Colonic mucosa (tissue), 4 donors: ENCODE data around the gene CALN1. TPM values are rescaled to one million over a fixed set of nuclear protein-coding genes. Genes with fewer than 3 reads are reported as not detected.

Experiments used
- DNase-seq: peaks from one replicate; pipeline ENCODE4 v3.0.0-alpha.2; 2020
- H3K27ac ChIP-seq: fragments of 200-600 bp; one replicate; pipeline ENCODE4 v1.8.0; 2021
- H3K27me3 ChIP-seq: fragments of 200-600 bp; one replicate; pipeline ENCODE4 v1.8.0; 2021
- H3K36me3 ChIP-seq: fragments of 200-600 bp; one replicate; pipeline ENCODE4 v1.8.0; 2021
- H3K4me1 ChIP-seq: fragments of 200-600 bp; one replicate; pipeline ENCODE4 v1.8.0; 2021; ENCODE audit warnings: mild to moderate bottlenecking
- H3K4me3 ChIP-seq: fragments of 200-600 bp; one replicate; pipeline ENCODE4 v1.8.0; 2021
- H3K9ac ChIP-seq, 2 donors: one replicate each; pipeline ENCODE4 v1.7.0; 2013; ENCODE audit warnings: control low read depth in 2 of 2, low read depth in 2 of 2, low read length in 2 of 2
- H3K9me3 ChIP-seq: fragments of 200-600 bp; one replicate; pipeline ENCODE4 v1.8.0; 2021
- intact Hi-C: fragments of 100-400 bp; cut with DNase I; formaldehyde crosslinking; loops from one replicate; pipeline ENCODE4 v1.14.1; 2022
- total RNA-seq, 2 donors: library from RNA; stranded (reverse); fragmentation: NEBNext Ultra II Directional in 1 of 2; extraction: Animal tissue kit (Norgen Biotek cat#: 25700) in 1 of 2; gene quantifications; one replicate each; pipeline ENCODE4 v1.2.1, GENCODE V29; 2021
- TF ChIP-seq, protein P1 (sequence below): fragments of 200-600 bp; IDR thresholded peaks from one replicate; pipeline ENCODE4 v1.8.0; 2022; ENCODE audit warnings: antibody characterized with exemption, mild to moderate bottlenecking
- donor health status: healthy.
- donor health status: DM: no; HTN: no; CAD: no.
- donor health status: DM: no; HTN: no; CAD: no.

The CALN1 gene
- total RNA-seq, 2 donors from 2014 or later, result 0.37 TPM; not detected in 1

DNA sequence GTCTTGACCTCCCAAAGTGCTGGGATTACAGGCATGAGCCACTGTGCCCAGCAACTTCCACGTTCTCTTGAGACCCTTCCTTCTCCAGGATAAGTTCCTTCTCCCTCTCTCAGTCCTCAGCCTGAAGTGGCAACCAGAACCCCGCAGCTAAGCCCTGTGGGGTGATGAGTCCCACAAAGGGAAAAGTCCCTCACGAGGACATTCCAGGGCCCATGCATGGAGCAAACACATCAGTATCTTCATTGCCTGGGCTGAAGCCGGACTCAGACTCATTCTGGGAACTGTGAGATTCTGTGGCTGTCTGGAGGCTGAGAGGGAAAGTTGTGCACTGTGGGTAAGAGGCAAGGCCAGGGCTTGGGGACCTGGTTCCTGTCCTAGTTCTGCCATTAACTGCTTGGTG lies 657.3 kb downstream of the CALN1 start:
- Histone ChIP-seq H3K9me3 (no peaks in the 10 kb centered on the region), H3K9ac (no peak overlapping the region)
- intact Hi-C loops, result loop anchor here (10.0 kb wide), 1 partner anchor 1030 kb away; no protein-coding TSS in a partner anchor

DNA sequence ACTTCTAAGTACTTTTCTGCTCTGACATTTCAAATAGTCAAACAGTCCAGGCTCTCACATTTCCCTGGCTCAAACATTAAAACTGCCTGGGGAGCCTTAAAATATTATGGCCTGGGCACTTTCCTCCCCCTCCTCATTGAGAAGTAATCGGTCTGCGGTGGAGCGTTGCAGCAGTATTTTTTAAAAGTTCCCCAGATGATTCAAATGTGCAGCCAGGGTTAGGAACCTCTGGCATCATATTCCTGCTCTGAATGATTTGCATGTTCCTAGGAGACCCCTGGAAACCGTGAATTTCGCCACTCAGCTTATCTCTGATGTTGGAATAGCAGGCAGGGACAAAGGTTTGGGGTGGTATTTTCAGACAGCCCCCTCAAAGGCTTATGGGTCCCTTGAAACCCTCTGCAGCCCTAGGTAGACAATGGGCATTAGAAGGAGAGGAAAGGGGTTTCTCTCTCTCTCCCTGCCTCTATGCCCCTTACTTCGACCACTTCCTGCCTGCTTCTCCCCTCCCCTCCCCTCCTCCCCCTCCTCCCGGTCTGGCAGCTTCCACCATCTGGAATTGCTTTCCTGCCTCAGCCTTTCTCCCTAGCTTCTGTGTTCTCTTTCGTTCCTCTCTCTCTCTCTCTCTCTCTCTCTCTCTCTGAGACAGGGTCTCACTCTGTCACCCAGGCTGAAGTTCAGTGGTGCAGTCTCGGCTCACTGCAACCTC lies 658.0 kb downstream of the CALN1 start:
- Histone ChIP-seq H3K27me3 (no peaks in the 10 kb centered on the region), H3K27ac (no peak overlapping the region), H3K9ac (no peak overlapping the region), H3K4me3 (no peak overlapping the region), H3K9me3 (no peaks in the 10 kb centered on the region), H3K36me3 (no peaks in the 10 kb centered on the region), H3K4me1 (no peaks in the 10 kb centered on the region)
- TF ChIP-seq, protein P1, sequence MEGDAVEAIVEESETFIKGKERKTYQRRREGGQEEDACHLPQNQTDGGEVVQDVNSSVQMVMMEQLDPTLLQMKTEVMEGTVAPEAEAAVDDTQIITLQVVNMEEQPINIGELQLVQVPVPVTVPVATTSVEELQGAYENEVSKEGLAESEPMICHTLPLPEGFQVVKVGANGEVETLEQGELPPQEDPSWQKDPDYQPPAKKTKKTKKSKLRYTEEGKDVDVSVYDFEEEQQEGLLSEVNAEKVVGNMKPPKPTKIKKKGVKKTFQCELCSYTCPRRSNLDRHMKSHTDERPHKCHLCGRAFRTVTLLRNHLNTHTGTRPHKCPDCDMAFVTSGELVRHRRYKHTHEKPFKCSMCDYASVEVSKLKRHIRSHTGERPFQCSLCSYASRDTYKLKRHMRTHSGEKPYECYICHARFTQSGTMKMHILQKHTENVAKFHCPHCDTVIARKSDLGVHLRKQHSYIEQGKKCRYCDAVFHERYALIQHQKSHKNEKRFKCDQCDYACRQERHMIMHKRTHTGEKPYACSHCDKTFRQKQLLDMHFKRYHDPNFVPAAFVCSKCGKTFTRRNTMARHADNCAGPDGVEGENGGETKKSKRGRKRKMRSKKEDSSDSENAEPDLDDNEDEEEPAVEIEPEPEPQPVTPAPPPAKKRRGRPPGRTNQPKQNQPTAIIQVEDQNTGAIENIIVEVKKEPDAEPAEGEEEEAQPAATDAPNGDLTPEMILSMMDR, result no peak
- intact Hi-C loops, result loop anchor here (10.0 kb wide), 1 partner anchor 1031 kb away; no protein-coding TSS in a partner anchor
- no peak for DNase-seq

More for the DNA sequence above, 657.3 kb downstream of the CALN1 start:
- Histone ChIP-seq H3K27me3 (no peaks in the 10 kb centered on the region), H3K4me1 (no peaks in the 10 kb centered on the region), H3K4me3 (no peak overlapping the region), H3K36me3 (no peaks in the 10 kb centered on the region), H3K27ac (no peak overlapping the region)
- no peak for DNase-seq
- TF ChIP-seq, protein P1, result no peak

DNA sequence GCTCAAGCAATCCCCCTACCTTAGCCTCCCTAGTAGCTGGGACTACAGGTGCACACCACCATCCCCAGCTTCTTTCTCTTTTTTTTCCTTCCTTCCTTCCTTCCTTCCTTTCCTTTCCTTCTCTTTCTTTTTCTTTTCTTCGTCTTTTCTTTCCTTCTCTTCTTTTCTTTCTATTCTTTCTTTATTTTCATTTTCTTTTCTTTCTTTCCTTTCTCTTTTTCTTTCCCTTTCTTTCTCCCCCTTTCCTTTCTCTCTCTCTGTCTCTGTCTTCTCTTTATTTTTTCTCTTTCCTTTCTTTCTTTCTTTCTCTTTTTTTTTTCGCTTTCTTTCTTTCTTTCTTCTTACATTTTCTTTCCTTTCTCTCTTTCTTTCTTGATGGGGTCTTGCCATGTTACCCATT lies 658.9 kb downstream of the CALN1 start:
- no peaks in the 10 kb centered on the region for H3K9me3 ChIP-seq
- intact Hi-C loops, result loop anchor here (10.0 kb wide), 1 partner anchor 1032 kb away; no protein-coding TSS in a partner anchor
- no peak for DNase-seq
- H3K4me1 ChIP-seq, result no peaks in the 10 kb centered on the region
- no peak overlapping the region for H3K4me3 ChIP-seq
- no peaks in the 10 kb centered on the region for H3K36me3 ChIP-seq
- H3K27me3 ChIP-seq, result no peaks in the 10 kb centered on the region
- H3K9ac ChIP-seq, result no peak overlapping the region
- TF ChIP-seq, protein P1, result no peak
- H3K27ac ChIP-seq, result no peak overlapping the region

DNA sequence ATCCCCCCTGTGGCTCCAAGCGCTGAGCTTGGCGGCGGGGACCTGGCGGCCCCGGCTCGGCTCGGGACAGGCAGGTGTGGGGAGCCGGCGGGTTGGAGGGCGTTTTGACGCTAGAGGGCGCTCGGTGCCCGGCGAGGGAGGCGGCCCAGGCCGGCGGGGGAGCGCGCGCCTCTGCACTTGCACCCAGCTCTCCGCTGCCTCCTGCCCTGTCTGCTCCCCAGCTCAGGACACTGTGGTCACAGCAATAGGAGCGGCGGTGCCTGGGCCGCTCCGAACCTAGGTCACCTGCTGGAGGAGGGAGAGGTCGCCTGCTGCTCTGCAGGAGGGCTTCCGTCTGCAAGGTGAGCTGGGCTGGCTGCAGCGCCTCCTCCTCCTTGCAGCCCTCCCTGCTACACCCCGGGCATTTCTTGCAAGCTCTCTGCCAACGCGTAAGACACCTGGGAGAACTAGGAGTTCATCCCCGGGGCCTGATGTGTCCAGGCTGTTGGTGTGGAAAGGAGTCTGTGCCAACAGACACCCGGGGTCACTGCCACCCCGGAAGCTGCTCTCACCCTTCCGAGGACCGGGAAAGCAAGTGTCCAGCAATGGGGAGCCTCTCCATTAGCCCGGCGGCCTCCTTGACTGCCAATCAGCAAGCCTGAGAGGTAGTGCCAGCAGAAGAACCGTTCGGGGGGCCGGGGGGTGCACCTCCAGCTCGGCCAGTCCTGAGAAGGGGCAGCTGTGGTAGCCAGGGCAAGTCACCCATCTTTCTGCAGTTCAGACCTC lies 659.8 kb downstream of the CALN1 start:
- Histone ChIP-seq H3K27ac (no peak overlapping the region), H3K9ac (no peak overlapping the region), H3K9me3 (no peaks in the 10 kb centered on the region), H3K27me3 (no peaks in the 10 kb centered on the region), H3K4me3 (no peak overlapping the region), H3K36me3 (no peaks in the 10 kb centered on the region), H3K4me1 (no peaks in the 10 kb centered on the region)
- TF ChIP-seq, protein P1, result peak; percentile 44
- intact Hi-C loops, result loop anchor here (10.0 kb wide), 1 partner anchor 1032 kb away; no protein-coding TSS in a partner anchor
- DNase-seq, result peak; percentile 45

DNA sequence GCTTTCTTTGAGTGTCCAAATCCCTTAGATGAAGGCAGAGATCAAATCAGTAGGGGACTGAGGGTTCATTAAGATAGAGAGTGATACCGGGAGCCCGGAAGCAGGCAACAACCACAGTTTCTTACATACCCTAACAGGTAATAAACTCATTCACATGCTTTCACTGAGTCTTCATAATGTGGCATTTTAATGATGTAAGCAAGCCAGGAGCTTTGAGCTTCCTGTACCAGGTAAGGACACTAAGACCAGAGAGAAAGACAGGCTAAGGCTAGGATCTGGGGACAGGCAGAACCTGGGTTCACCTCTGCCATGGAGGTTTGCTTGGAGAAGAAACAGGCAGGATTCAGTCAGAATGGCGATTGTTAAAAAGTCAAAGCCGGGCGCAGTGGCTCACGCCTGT lies 661.8 kb downstream of the CALN1 start:
- H3K9ac ChIP-seq, result no peak overlapping the region
- TF ChIP-seq, protein P1, result no peak
- DNase-seq, result no peak
- H3K4me3 ChIP-seq, result no peak overlapping the region
- H3K4me1 ChIP-seq, result no peaks in the 10 kb centered on the region
- no peaks in the 10 kb centered on the region for H3K27me3 ChIP-seq
- intact Hi-C loops, result loop anchor here (10.0 kb wide), 1 partner anchor 1035 kb away; no protein-coding TSS in a partner anchor
- H3K27ac ChIP-seq, result no peak overlapping the region
- no peaks in the 10 kb centered on the region for H3K9me3 ChIP-seq
- no peaks in the 10 kb centered on the region for H3K36me3 ChIP-seq
